Naive thymus-derived CD4-positive, alpha-beta T cell (primary cell): ENCODE results near the gene GPX7. TPM values are rescaled to one million over a fixed set of nuclear protein-coding genes. Genes with fewer than 3 reads are reported as not detected.

ENCODE experiments used
- ATAC-seq: fragments of 150-1000 bp; cut with Tn5 transposase; 2 replicates; pipeline ENCODE4 v1.10.0; 2021; ENCODE audit warnings: mild to moderate bottlenecking, moderate library complexity
- CTCF ChIA-PET: fragments of 350-600 bp; sonication (Branson Sonifier 250); formaldehyde crosslinking; loops from one replicate; lab custom pipeline; 2021; ENCODE audit warnings: antibody characterized with exemption; lab: Charles Lee
- POLR2A ChIA-PET: fragments of 350-600 bp; sonication (Branson Sonifier 250); formaldehyde crosslinking; loops from one replicate; lab custom pipeline; 2021; ENCODE audit warnings: antibody characterized with exemption, inconsistent platforms; lab: Charles Lee
- DNase-seq, 9 donors: peaks; one replicate each; pipeline versions ENCODE4 v3.0.0 to v3.0.0-alpha.2; 2020 to 2022; ENCODE audit warnings: mixed read lengths in 1 of 9
- H3K27ac ChIP-seq: one replicate; pipeline ENCODE4 v1.7.0; 2013; ENCODE audit warnings: mild to moderate bottlenecking, low read depth, low read length, moderate library complexity
- H3K27me3 ChIP-seq, 2 donors: one replicate each; pipeline ENCODE4 v1.7.0; 2013; ENCODE audit warnings: low read length in 2 of 2, mild to moderate bottlenecking in 2 of 2, moderate library complexity in 2 of 2; ENCODE audit not compliant: control insufficient read depth in 2 of 2, insufficient read depth in 2 of 2
- H3K36me3 ChIP-seq, 3 experiments: 1 replicate in 2 of 3; 2 replicates in 1 of 3; pipeline ENCODE4 v1.7.0; 2013; ENCODE audit warnings: low read length in 3 of 3, mild to moderate bottlenecking in 3 of 3, moderate library complexity in 1 of 3; ENCODE audit not compliant: insufficient read depth in 3 of 3, control insufficient read depth in 2 of 3
- H3K4me1 ChIP-seq, 2 donors: one replicate each; pipeline ENCODE4 v1.7.0; 2013; ENCODE audit warnings: low read length in 2 of 2, mild to moderate bottlenecking in 2 of 2, moderate library complexity in 1 of 2; ENCODE audit not compliant: control insufficient read depth in 2 of 2, insufficient read depth in 2 of 2
- H3K4me3 ChIP-seq: 2 replicates; pipeline ENCODE4 v1.7.0; 2013; ENCODE audit warnings: mild to moderate bottlenecking, low read length
- H3K9me3 ChIP-seq, 3 experiments: 1 replicate in 2 of 3; 2 replicates in 1 of 3; pipeline ENCODE4 v1.7.0; 2013; ENCODE audit warnings: low read length in 3 of 3; ENCODE audit not compliant: control insufficient read depth in 2 of 3
- H3K27ac Mint-ChIP-seq, 9 donors: one replicate each; pipeline ENCODE4 v1.8.0; 2020 to 2022; ENCODE audit warnings: mixed read lengths in 9 of 9, mild to moderate bottlenecking in 8 of 9, moderate library complexity in 5 of 9, inconsistent platforms in 2 of 9
- H3K27me3 Mint-ChIP-seq, 5 donors: one replicate each; pipeline ENCODE4 v1.8.0; 2021 to 2022; ENCODE audit warnings: mixed read lengths in 5 of 5, mild to moderate bottlenecking in 1 of 5
- H3K36me3 Mint-ChIP-seq, 5 donors: one replicate each; pipeline ENCODE4 v1.8.0; 2020 to 2022; ENCODE audit warnings: mixed read lengths in 5 of 5, mild to moderate bottlenecking in 3 of 5, inconsistent platforms in 1 of 5
- H3K4me1 Mint-ChIP-seq, 7 donors: one replicate each; pipeline ENCODE4 v1.8.0; 2020 to 2022; ENCODE audit warnings: mixed read lengths in 7 of 7, mild to moderate bottlenecking in 3 of 7, inconsistent platforms in 1 of 7
- H3K4me3 Mint-ChIP-seq, 10 donors: one replicate each; pipeline ENCODE4 v1.8.0; 2020 to 2022; ENCODE audit warnings: mild to moderate bottlenecking in 10 of 10, mixed read lengths in 10 of 10, moderate library complexity in 6 of 10, inconsistent platforms in 2 of 10
- H3K9me3 Mint-ChIP-seq, 11 donors: one replicate each; pipeline ENCODE4 v1.8.0; 2020 to 2022; ENCODE audit warnings: mixed read lengths in 11 of 11, mild to moderate bottlenecking in 4 of 11, inconsistent platforms in 1 of 11, moderate library complexity in 1 of 11
- intact Hi-C, 2 donors: fragments of 100-400 bp; cut with micrococcal nuclease; formaldehyde crosslinking; loops; one replicate each; pipeline ENCODE4 v1.15.1; 2023
- polyA plus RNA-seq, 2 donors: library from polyadenylated mRNA; unstranded; fragments of 300-500 nt; fragmentation: Illumina TruSeq; gene quantifications; one replicate each; pipeline ENCODE4 v1.2.3, GENCODE V29; 2021
- total RNA-seq, 6 experiments: library from RNA in 5 of 6; stranded (reverse) in 5 of 6; gene quantifications; 1 replicate in 5 of 6; 2 replicates in 1 of 6; pipeline ENCODE4 v1.2.3 and lab custom pipeline; 2021 to 2026

GPX7 gene
- total and polyA plus RNA-seq, 7 experiments from 2014 or later, result 14.8 to 51.6 (median 30.6) TPM

DNA sequence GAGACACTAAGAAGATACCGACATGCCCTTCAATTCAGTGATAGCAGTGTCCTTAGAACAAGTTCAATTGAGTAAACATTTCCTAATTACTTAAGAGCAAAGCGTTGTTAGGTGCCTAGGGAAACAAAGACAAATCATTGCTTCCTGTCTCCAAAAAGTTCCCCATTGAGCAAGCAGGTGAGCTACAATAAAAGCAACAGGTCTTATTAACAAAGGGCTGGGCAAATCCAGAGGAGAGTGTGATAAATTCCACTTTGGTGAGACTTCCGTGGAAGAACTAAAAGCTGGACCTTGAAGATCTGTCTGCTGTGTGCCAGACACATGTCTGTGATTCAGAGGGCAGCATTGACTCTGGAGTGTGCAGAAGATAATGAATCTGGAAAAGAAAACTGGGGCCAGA, 47.4 kb upstream of the GPX7 start:
- ChIA-PET POLR2A (interaction anchor here (0.6 to 3.4 kb wide), 5 partner anchors 13 to 82 kb away, joined by 3 to 59 read pairs (median 6); partner anchors contain the start of gene SHISAL2A), CTCF (interaction anchor here (0.6 kb wide), 1 partner anchor 10 kb away, joined by 3 read pairs; no protein-coding TSS in a partner anchor)
- H3K4me3 ChIP-seq, result no peak overlapping the region
- H3K27ac ChIP-seq, result peak overlapping the region; percentile 91
- no peaks in the 10 kb centered on the region for H3K27me3 ChIP-seq
- peak in 6 of 9 donors; percentile 11 to 52 (median 36) for DNase-seq
- intact Hi-C loops, result loop anchor here (5.0 to 10.0 kb wide), 7 partner anchors 37 to 1498 kb away; partner anchors contain the start of genes BTF3L4 (in 1 of the 2), ECHDC2 (in 1 of the 2), IFT25 (in 1 of the 2) and LRRC42 (in 1 of the 2)
- no peaks in the 10 kb centered on the region for H3K9me3 ChIP-seq
- H3K36me3 ChIP-seq, result peaks cover 0 to 9% (median 0%) of the 10 kb centered on the region in 3 experiments
- peaks cover 0 to 7% (median 0%) of the 10 kb centered on the region in 5 donors for H3K36me3 Mint-ChIP-seq
- H3K4me1 Mint-ChIP-seq, result peaks cover 9 to 34% (median 25%) of the 10 kb centered on the region in 7 donors
- ATAC-seq, result no peak
- H3K9me3 Mint-ChIP-seq, result no peaks in the 10 kb centered on the region
- peaks cover 0 to 24% of the 10 kb centered on the region in 2 donors for H3K4me1 ChIP-seq
- H3K4me3 Mint-ChIP-seq, result peak overlapping the region in 8 of 10 donors; percentile 67 to 85 (median 75)
- peaks cover 0 to 14% (median 0%) of the 10 kb centered on the region in 5 donors for H3K27me3 Mint-ChIP-seq
- peak overlapping the region in 7 of 9 donors; percentile 55 to 93 (median 86) for H3K27ac Mint-ChIP-seq

DNA sequence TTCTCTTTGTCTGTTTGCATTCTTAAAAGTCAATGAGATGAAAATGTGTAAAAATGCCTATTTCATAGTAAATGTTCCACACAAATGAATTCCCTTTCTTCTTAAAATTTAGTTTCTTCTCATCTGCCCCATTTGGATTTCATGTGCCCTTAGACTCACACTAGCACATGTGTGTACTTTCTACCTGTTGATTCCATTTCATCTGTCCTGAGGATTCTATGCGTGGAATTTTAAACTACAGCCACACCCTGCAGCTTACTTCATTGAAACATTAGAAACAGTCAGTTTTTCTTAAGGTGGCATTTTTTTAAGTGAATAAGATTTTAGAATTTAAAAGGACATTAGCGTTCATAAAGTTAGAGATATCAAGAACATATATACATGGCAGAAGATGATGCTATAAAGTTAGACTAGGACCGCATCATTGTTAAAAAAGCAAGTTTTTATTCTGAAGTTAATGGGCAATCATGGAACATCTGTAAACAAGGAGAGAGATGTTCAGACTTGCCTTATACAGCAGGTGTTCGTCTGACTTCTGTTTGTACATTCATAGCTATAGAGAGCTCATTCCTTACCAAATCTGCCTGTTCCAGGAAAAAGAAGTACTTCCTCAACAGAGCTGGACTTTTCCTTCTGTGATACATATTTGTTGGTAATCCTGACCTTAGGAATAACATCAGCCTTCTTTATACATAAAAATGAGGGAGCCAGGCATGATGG, 45.4 kb upstream of the GPX7 start:
- Mint-ChIP-seq H3K27me3 (peaks cover 0 to 18% (median 0%) of the 10 kb centered on the region in 5 donors), H3K36me3 (peaks cover 0 to 7% (median 0%) of the 10 kb centered on the region in 5 donors), H3K9me3 (no peaks in the 10 kb centered on the region), H3K4me1 (peaks cover 0 to 24% (median 17%) of the 10 kb centered on the region in 7 donors), H3K4me3 (no peak overlapping the region), H3K27ac (peak overlapping the region in 5 of 9 donors; percentile 0 to 15 (median 3))
- Histone ChIP-seq H3K9me3 (no peaks in the 10 kb centered on the region), H3K4me3 (no peak overlapping the region), H3K36me3 (peaks cover 0 to 9% (median 0%) of the 10 kb centered on the region in 3 experiments), H3K27me3 (no peaks in the 10 kb centered on the region), H3K4me1 (peaks cover 0 to 13% of the 10 kb centered on the region in 2 donors), H3K27ac (no peak overlapping the region)
- no peak for ATAC-seq
- ChIA-PET POLR2A (interaction anchor here (1.3 to 1.6 kb wide), 2 partner anchors 36 to 45 kb away, joined by 3 to 6 read pairs; partner anchors contain the start of gene GPX7), CTCF (no interaction called here)
- intact Hi-C loops, result loop anchor here in 1 of 2 donors (10.0 kb wide), 2 partner anchors 502 to 1388 kb away; partner anchors contain the start of genes BTF3L4, IFT25, LRRC42 and TXNDC12
- no peak for DNase-seq

DNA sequence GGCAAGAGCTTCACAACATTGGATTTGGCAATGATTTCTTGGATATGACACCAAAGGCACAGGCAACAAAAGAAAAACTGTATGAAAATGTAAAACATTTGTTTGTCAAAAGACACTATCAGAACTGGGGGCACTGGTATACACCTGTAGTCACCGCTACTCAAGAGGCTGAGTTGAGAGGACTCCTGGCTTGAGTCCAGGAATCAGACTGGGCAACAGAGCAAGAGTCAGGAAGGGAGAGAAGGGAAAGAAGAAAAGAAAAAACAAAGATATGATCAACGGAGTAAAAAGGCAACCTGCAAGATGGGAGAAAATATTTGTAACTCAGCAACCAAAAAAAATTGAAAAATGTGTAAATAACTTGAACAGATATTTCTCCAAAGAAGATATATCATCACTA, 43.2 kb upstream of the GPX7 start:
- Histone ChIP-seq H3K27ac (no peak overlapping the region), H3K36me3 (no peaks in the 10 kb centered on the region), H3K4me3 (no peak overlapping the region), H3K27me3 (no peaks in the 10 kb centered on the region), H3K4me1 (peaks cover 0 to 11% of the 10 kb centered on the region in 2 donors), H3K9me3 (no peaks in the 10 kb centered on the region)
- Mint-ChIP-seq H3K9me3 (no peaks in the 10 kb centered on the region), H3K27me3 (peaks cover 0 to 18% (median 0%) of the 10 kb centered on the region in 5 donors), H3K27ac (no peak overlapping the region), H3K4me1 (peaks cover 0 to 22% (median 15%) of the 10 kb centered on the region in 7 donors), H3K36me3 (peaks cover 0 to 7% (median 0%) of the 10 kb centered on the region in 5 donors), H3K4me3 (no peak overlapping the region)
- ChIA-PET CTCF (no interaction called here), POLR2A (no interaction called here)
- ATAC-seq (no peak), DNase-seq (no peak)
- intact Hi-C loops, result loop anchor here in 1 of 2 donors (10.0 kb wide), 2 partner anchors 504 to 1386 kb away; partner anchors contain the start of genes BTF3L4, IFT25, LRRC42 and TXNDC12

DNA sequence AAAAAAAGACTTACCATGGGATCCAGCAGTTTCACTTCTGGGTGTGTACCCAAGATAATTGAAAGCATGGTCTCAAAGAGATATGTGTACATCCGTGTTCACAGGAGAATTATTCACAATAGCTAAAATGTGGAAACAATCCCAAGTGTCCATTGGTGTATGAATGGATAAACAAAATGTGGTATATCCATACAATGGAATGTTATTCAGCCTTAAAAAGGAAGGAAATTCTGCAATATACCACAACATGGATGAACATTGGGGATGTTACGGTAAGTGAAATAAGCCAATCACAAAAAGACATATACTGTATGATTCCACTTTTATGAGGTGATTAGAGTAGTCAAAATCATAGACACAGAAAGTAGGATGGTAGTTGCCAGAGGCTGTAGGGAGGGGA, 42.3 kb upstream of the GPX7 start:
- H3K36me3 ChIP-seq, result no peaks in the 10 kb centered on the region
- Mint-ChIP-seq H3K4me1 (peaks cover 0 to 12% (median 7%) of the 10 kb centered on the region in 7 donors), H3K27ac (no peak overlapping the region), H3K27me3 (peaks cover 0 to 17% (median 0%) of the 10 kb centered on the region in 5 donors), H3K4me3 (no peak overlapping the region), H3K36me3 (peaks cover 0 to 7% (median 0%) of the 10 kb centered on the region in 5 donors), H3K9me3 (no peaks in the 10 kb centered on the region)
- no peaks in the 10 kb centered on the region for H3K27me3 ChIP-seq
- POLR2A ChIA-PET, result interaction anchor here (0.8 kb wide), 1 partner anchor 41 kb away, joined by 3 read pairs; no protein-coding TSS in a partner anchor
- no peak for DNase-seq
- no peak overlapping the region for H3K27ac ChIP-seq
- CTCF ChIA-PET, result no interaction called here
- no peak overlapping the region for H3K4me3 ChIP-seq
- peaks cover 0 to 1% of the 10 kb centered on the region in 2 donors for H3K4me1 ChIP-seq
- intact Hi-C loops, result loop anchor here in 1 of 2 donors (10.0 kb wide), 2 partner anchors 505 to 1385 kb away; partner anchors contain the start of genes BTF3L4, IFT25, LRRC42 and TXNDC12
- no peaks in the 10 kb centered on the region for H3K9me3 ChIP-seq
- no peak for ATAC-seq

DNA sequence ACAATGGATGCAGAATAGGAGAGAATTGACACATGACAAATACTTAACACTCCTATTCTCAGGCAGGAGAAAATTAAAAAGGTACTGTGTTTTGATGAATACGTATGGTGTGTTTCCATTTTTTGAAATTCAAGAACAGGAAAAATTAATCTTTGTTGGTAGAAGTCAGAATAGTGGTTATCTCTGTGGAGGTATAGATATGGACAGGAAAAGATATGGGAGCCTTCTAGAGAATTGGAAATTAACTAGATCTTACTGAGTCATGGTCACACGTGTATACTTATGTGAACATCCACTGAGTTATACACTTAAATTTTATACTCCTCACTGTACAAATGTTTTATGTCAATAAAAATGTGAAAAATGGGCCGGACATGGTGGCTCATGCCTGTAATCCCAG, 39.4 kb upstream of the GPX7 start:
- ChIA-PET CTCF (no interaction called here), POLR2A (no interaction called here)
- DNase-seq (no peak), ATAC-seq (no peak)
- no peaks in the 10 kb centered on the region for H3K27me3 ChIP-seq
- no peaks in the 10 kb centered on the region for H3K9me3 ChIP-seq
- Mint-ChIP-seq H3K27me3 (peaks cover 0 to 13% (median 0%) of the 10 kb centered on the region in 5 donors), H3K4me3 (no peak overlapping the region), H3K4me1 (peaks cover 1 to 7% (median 3%) of the 10 kb centered on the region in 7 donors), H3K27ac (no peak overlapping the region), H3K36me3 (peaks cover 0 to 7% (median 0%) of the 10 kb centered on the region in 5 donors), H3K9me3 (no peaks in the 10 kb centered on the region)
- no peak overlapping the region for H3K4me3 ChIP-seq
- intact Hi-C loops, result no loop called here
- H3K36me3 ChIP-seq, result no peaks in the 10 kb centered on the region
- no peak overlapping the region for H3K27ac ChIP-seq
- no peaks in the 10 kb centered on the region for H3K4me1 ChIP-seq

DNA sequence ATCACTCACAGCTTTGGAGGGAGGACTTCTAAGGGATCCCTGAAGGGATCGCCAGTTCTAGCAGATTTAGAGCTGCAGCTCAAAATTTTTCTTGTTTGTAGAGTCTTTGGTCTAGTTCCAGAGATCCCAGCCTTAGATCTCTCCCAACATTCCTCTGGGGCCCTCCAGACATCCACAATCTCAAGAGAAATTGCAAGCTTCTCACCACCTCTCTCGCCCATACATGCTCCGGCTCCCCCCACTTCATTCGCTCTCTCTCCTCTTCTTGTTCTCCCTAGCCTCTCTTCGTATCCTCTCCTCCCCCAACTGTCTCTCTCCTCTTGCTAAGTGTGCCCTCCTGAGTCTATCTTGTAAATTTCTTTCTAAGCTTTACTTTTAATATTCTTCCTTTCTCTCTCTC, 34.2 kb upstream of the GPX7 start:
- Histone ChIP-seq H3K27me3 (no peaks in the 10 kb centered on the region), H3K4me3 (no peak overlapping the region), H3K27ac (no peak overlapping the region), H3K36me3 (no peaks in the 10 kb centered on the region), H3K9me3 (no peaks in the 10 kb centered on the region), H3K4me1 (peaks cover 0 to 5% of the 10 kb centered on the region in 2 donors)
- Mint-ChIP-seq H3K4me1 (peaks cover 11 to 34% (median 19%) of the 10 kb centered on the region in 7 donors), H3K36me3 (no peaks in the 10 kb centered on the region), H3K27me3 (peaks cover 0 to 11% (median 0%) of the 10 kb centered on the region in 5 donors), H3K9me3 (no peaks in the 10 kb centered on the region), H3K4me3 (peak overlapping the region in 2 of 10 donors; percentile 2 to 21), H3K27ac (peak overlapping the region in 5 of 9 donors; percentile 5 to 75 (median 42))
- ChIA-PET CTCF (interaction anchor here (0.8 to 0.9 kb wide), 2 partner anchors 65 to 87 kb away, joined by 3 read pairs; partner anchors contain the start of gene SHISAL2A), POLR2A (interaction anchor here (1.0 to 4.4 kb wide), 5 partner anchors 9 to 57 kb away, joined by 3 to 19 read pairs (median 3); partner anchors contain the start of gene TUT4)
- DNase-seq (peak in 6 of 9 donors; percentile 13 to 39 (median 25)), ATAC-seq (peak; percentile 54)
- intact Hi-C loops, result loop anchor here in 1 of 2 donors (1.0 kb wide), 1 partner anchor 15 kb away; the partner anchor contains the start of gene TUT4
